WI38 (cell line): ENCODE results near the gene TRMT6.

Experiments
- H3K4me3 ChIP-seq: 2 replicates; pipeline ENCODE4 v1.5.1; 2011; ENCODE audit warnings: low read depth, mild to moderate bottlenecking, control low read depth, low read length
- CTCF ChIP-seq: IDR thresholded peaks from 2 replicates; pipeline ENCODE4 v1.5.1; 2012; ENCODE audit warnings: low read depth, mild to moderate bottlenecking, control low read depth, low read length

The TRMT6 gene

GRCh38 chr20:5899444-5899843 is 50.9 kb downstream of the TRMT6 start:
- TF ChIP-seq CTCF = no peak
- no peak overlapping the region for H3K4me3 ChIP-seq

GRCh38 chr20:5895626-5896025 is 54.7 kb downstream of the TRMT6 start:
- no peak overlapping the region for H3K4me3 ChIP-seq
- TF ChIP-seq CTCF = no peak

- TF ChIP-seq CTCF = no peak
- no peak overlapping the region for H3K4me3 ChIP-seq
These were observed 56.7 kb downstream of the TRMT6 start for GRCh38 chr20:5893621-5894020.

- H3K4me3 ChIP-seq = no peak overlapping the region
- TF ChIP-seq CTCF = no peak
These were observed 57.3 kb downstream of the TRMT6 start for GRCh38 chr20:5893052-5893451.

- no peak for TF ChIP-seq CTCF
- H3K4me3 ChIP-seq = no peak overlapping the region
These were observed 59.4 kb downstream of the TRMT6 start for GRCh38 chr20:5890773-5891441.

- no peak for TF ChIP-seq CTCF
These were observed 62.3 kb downstream of the TRMT6 start for GRCh38 chr20:5888041-5888440.

GRCh38 chr20:5887386-5887785 is 62.9 kb downstream of the TRMT6 start:
- H3K4me3 ChIP-seq = no peak overlapping the region
- no peak for TF ChIP-seq CTCF

More at GRCh38 chr20:5888041-5888440, 62.3 kb downstream of the TRMT6 start:
- no peak overlapping the region for H3K4me3 ChIP-seq
